Right ventricle myocardium inferior (tissue), 1 donor: ENCODE results near the gene VEGFB. TPM values are rescaled to one million over a fixed set of nuclear protein-coding genes. Genes with fewer than 3 reads are reported as not detected.

Experiments
- ATAC-seq: fragments of 200-7000 bp; cut with Tn5 transposase; one replicate; pipeline ENCODE4 v1.9.1; 2020; ENCODE audit warnings: mild to moderate bottlenecking, moderate library complexity
- DNase-seq: peaks from one replicate; pipeline ENCODE4 v3.0.0; 2021; ENCODE audit errors: missing footprints
- intact Hi-C: fragments of 100-400 bp; cut with DNase I; formaldehyde crosslinking; loops from one replicate; pipeline ENCODE4 v1.11.0; 2022
- total RNA-seq: library from RNA; stranded (reverse); fragmentation: NEBNext Ultra II Directional; extraction: Animal tissue kit (Norgen Biotek cat#: 25700); gene quantifications from one replicate; pipeline ENCODE4 v1.2.1, GENCODE V29; 2021
- donor health status: DM: no; HTN: yes; CAD: no; lungs with severe emphysema.

Gene VEGFB
- total RNA-seq, 1 donor from 2014 or later = 272 TPM

DNA sequence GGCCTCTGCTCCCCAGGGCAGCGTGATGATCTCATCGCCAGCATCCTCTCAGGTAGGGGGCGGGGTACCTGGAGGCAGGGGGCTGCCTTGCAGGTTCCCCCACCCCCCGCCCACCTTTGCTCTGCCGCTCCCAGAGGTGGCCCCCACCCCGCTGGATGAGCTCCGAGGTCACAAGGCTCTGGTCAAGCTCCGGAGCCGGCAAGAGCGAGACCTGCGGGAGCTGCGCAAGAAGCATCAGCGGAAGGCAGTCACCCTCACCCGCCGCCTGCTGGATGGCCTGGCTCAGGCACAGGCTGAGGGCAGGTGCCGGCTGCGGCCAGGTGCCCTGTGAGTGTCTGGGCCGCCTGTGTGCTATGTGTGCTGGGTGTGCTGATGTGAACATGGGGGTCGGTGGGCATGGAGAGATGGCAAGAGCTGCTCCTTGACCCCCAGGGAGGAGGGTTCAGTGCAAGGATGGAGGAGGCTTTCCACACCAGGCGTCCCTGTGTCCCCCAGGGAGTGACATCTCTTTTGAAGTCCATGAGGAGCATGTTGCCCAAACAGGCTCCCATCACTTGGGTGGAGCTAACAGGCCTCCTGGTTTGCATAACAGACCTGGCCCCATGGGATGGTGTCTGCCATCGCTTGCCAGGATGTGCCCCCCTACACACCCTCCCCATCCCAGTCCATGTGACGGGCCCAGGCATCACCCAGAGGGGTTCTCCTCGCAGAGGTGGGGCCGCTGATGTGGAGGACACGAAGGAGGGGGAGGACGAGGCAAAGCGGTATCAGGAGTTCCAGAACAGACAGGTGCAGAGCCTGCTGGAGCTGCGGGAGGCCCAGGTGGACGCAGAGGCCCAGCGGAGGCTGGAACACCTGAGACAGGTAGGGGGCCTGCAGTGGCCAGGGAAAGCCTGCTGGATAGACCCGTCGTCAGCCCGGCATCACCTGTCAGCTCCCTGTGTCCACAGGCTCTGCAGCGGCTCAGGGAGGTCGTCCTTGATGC lies 31.1 kb downstream of the VEGFB start:
- intact Hi-C loops = no loop called here
- DNase-seq = no peak

GRCh38 chr11:64266339-64266738 lies 32.0 kb downstream of the VEGFB start:
- no peak for DNase-seq
- ATAC-seq = no peak
- intact Hi-C loops = no loop called here

More for the DNA sequence above, 31.1 kb downstream of the VEGFB start:
- no peak for ATAC-seq

GRCh38 chr11:64267207-64267945 lies 33.0 kb downstream of the VEGFB start:
- DNase-seq = no peak
- intact Hi-C loops = no loop called here

GRCh38 chr11:64268025-64268892 lies 33.9 kb downstream of the VEGFB start:
- DNase-seq (no peak), ATAC-seq (no peak)
- intact Hi-C loops = loop anchor here (2.0 kb wide), 2 partner anchors 19 to 37 kb away; partner anchors contain the start of gene ESRRA

More at GRCh38 chr11:64267207-64267945, 33.0 kb downstream of the VEGFB start:
- ATAC-seq = no peak

GRCh38 chr11:64268893-64269539 lies 34.6 kb downstream of the VEGFB start:
- peak; percentile 85 for DNase-seq
- ATAC-seq = peak; percentile 18
- intact Hi-C loops = loop anchor here (2.0 kb wide), 2 partner anchors 20 to 36 kb away; partner anchors contain the start of gene ESRRA

DNA sequence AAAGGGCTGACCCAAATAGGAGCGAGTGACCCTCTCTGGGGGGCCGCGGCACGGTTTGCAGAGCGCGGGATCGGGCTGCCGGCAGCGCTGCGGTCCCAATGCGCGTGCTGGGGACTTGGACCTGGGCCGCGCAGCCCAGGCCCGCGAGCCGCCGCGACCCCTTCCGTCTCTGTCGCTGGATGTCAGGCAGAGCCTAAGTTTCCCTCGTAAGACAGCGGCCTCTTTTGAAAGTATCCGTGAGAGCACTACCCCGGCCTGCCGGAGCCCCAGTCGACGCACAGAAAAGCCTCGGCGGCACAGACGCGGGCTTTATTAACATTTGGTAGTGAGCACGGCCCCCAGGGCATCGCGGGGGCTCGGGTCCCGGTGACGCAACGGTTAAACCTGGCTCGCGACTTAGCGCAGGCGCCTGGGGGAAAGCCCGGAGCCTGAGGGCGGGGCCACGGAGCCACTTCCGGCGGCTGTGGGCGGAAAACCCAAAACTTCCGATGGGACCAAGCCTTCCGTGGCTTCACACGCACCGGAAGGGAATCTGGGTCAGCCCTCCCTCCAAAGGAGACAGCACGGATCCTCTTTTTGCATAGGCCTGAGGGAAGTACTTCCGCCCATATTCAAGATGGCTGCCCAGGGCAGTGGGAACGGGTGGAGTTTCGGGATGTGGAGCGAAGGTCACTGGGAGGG lies 35.3 kb downstream of the VEGFB start:
- intact Hi-C loops = loop anchor here (1.0 to 2.0 kb wide), 4 partner anchors 16 to 48 kb away; partner anchors contain the start of genes ESRRA, GPR137 and TRMT112
- DNase-seq (peak; percentile 98), ATAC-seq (peak; percentile 90)

DNA sequence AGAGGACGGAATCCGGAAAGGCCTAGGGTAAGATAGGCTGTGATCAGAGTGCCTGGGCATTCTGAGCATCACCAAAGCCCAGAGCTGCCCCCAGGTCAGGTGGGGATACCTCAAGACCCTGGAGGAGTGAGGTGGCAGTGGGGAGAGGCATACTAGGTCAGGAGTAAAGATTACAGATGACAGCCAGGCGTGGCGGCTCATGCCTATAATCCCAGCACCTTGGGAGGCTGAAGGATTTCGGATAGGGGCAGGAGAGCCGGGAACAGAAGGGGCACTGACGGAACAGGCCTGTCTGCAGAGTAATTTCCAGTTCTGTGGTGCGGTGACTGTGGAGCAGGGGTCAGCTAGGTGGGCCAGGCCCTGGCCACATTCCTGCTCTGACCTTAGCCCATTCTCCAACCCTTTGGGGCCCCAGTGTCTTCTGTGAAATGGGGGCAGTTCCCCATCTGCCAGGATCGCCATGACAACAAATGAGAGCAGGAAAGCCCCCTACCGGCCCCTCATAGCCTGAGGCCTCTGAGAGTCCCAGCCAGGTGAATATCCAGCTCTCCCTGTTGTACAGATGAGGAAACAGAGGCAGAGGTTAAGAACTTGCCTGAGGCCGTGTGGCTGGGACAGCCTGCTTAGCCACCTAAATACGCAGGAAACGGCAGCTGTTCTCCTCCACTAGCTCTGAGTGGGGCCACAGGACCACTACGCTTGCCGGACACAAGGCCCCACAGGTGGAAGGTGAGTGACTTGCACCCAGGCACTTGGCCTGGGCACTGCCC lies 40.8 kb downstream of the VEGFB start:
- intact Hi-C loops = no loop called here
- ATAC-seq (no peak), DNase-seq (no peak)

GRCh38 chr11:64275841-64276240 lies 41.5 kb downstream of the VEGFB start:
- ATAC-seq (no peak), DNase-seq (no peak)
- intact Hi-C loops = no loop called here

- DNase-seq = no peak
- intact Hi-C loops = no loop called here
These were observed 42.5 kb downstream of the VEGFB start for GRCh38 chr11:64276653-64277431.

GRCh38 chr11:64278576-64279190 lies 44.3 kb downstream of the VEGFB start:
- ATAC-seq = no peak
- intact Hi-C loops = no loop called here
- no peak for DNase-seq

More at GRCh38 chr11:64276653-64277431, 42.5 kb downstream of the VEGFB start:
- no peak for ATAC-seq

DNA sequence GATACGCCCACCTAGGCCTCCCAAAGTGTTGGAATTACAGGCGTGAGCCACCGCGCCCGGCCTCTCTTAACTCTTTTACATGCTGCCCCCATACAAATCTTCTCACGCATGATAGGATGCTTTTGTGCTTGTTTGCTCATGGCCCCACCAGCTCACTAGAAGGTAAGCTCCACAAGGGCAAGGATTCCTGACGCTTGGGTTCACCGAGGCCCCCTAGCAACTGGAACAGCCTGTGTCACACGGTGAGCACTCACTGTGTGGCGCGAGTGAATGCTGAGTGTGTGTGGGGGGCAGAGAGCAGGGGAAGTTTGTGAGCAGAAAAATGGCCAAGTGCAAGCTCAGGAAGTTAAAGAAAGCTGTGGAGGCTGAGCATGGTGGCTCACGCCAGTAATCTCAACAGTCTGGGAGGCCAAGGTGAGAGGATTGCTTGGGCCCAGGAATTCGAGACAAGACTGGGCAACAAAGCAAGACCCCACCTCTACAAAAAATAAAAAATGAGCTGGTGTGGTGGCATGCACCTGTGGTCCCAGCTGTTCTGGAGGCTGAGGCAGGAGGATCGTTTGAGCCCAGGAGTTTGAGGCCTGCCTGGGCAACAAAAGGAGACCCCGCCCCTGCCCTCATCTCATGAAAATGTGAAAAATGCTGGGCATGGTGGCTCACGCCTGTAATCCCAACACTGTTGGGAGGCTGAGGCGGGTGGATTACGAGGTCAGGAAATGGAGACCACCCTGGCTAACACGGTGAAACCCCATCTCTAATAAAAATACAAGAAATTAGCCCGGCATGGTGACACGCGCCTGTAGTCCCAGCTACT lies 47.8 kb downstream of the VEGFB start:
- ATAC-seq (no peak), DNase-seq (no peak)
- intact Hi-C loops = no loop called here

DNA sequence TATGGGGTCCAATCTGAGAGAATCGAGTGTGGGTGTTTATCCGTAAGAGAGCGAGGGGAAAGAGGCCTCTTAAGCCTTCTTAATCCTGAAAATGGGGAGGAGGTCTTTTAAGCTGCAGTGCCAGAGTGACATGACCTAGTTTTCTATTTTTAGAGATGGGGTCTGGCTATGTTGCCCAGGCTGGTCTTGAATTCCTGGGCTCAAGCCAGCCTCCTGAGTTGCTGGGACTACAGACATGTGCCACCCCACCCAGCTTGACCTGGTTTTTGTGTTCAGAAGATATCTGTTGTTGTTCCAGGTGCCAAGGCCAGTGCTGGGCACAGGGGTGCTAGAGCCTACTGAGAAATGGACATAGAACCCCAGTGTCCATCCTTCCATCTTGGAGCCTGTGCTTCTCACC lies 48.7 kb downstream of the VEGFB start:
- intact Hi-C loops = no loop called here
- no peak for DNase-seq
- no peak for ATAC-seq

- DNase-seq = peak; percentile 96
- ATAC-seq = peak; percentile 92
- intact Hi-C loops = loop anchor here (2.0 kb wide), 1 partner anchor 20 kb away; the partner anchor contains the start of gene ESRRA
These were observed 49.9 kb downstream of the VEGFB start, which contains the start of gene BAD for GRCh38 chr11:64284048-64284961. Gene BAD (minus strand): TSS chr11:64284665. CDS start chr11:64284368, 297 bp downstream.
